DMS 273 treated with DMSO at 0.1 percent for 48 hours (cell line): Measurements from ENCODE around the gene GALNT9.

Experiments used
- DNase-seq: peaks from one replicate; lab custom pipeline; 2025; lab: John Stamatoyannopoulos, UW

Gene GALNT9

DNA sequence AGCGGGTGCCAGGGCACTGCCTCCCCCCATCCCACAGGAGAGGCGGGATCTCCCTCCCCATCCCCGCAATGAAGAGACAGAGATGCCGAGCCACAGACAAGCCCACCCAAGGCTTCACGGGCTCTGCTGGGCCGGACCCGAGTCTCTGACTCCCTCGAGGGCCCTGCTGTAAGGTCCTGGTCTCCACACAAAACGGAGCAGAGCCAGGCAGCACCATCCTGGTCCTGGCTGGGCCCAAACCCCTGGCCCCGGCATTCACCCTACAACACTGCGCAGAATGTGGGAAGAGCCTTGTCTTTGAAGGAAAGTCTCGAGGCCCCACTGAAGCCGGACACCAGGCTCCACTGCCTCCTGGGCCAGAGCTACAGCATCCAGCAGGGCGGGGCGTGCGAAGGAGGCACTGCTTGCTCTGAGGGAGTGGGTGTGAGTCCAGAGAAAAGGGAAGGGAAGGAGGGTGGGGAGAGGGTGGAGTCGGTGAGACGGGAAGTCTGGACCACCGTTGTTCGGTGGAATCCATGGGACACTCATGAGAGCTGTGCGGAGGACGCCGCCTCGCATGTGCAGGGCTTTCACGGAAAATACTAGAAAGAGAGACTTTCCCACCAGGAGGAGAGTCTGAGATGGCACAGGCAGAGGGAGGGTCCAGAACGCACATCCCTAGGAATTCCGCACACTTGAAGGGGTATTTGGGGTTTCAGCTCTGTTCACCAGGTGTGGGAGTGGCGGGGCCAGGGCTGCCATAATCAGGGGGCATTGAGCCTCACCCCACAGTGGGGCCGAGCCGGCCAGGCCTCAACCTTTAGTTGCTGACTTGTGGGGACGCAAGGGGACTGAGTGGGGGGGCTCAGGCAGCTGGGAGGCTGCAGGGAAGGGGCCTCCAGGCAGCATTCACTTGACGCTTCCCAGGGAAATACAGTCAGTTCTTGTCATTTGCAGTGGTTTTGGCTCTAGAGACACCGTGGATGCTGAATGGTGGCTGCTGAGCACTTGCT, 36.8 kb downstream of the GALNT9 start:
- DNase-seq: no peak

DNA sequence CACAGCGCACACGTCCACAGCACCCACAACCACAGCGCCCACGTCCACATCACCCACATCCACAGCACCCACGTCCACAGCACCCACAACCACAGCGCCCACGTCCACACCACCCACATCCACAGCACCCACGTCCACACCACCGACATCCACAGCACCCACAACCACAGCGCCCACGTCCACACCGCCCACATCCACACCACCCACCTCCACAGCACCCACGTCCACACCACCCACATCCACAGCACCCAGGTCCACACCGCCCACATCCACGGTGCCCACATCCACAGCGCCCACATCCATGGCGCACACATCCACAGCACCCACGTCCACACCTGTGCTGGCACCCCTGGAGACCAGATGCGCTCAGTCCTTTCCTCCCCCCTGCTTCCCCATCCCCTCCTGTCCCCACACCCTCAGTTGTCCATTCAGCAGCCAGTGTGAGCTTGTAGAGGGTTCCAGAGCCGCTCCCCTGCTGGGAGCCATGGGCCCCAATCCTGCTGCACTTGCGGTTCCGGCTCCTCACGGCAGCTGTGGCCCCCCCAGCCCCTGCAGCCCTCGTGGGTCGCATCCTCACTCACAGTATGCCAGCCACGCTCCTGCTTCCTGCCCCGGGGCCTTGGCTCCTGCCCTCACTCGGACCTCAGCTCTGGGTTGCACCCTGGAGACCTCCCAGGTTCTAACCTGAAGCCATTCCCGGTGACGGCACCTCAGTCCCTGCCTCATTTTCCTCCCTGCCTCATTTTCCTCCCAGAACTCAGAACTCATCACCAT, 37.8 kb downstream of the GALNT9 start:
- no peak for DNase-seq

DNA sequence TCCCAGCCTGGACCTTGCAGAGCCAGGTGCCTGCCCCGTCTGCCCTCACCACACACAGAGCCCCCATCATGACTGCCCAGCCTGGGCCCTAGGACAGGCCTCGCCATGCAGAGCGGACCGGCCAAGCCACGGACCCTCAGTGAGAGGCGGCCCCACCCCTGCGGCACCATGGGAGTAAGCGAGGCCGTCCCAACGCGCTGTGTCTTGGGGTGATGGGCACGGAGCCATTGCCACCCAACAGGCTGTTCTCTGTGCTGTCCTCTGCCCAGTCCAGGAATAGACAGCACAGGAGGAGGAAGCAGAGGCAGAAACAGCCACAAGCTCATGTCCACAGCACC, 39.2 kb downstream of the GALNT9 start:
- DNase-seq: no peak

- DNase-seq: no peak
Observed at GRCh38 chr12:132289356-132290202, 39.8 kb downstream of the GALNT9 start.

GRCh38 chr12:132288516-132289215, 40.7 kb downstream of the GALNT9 start:
- DNase-seq: no peak

DNA sequence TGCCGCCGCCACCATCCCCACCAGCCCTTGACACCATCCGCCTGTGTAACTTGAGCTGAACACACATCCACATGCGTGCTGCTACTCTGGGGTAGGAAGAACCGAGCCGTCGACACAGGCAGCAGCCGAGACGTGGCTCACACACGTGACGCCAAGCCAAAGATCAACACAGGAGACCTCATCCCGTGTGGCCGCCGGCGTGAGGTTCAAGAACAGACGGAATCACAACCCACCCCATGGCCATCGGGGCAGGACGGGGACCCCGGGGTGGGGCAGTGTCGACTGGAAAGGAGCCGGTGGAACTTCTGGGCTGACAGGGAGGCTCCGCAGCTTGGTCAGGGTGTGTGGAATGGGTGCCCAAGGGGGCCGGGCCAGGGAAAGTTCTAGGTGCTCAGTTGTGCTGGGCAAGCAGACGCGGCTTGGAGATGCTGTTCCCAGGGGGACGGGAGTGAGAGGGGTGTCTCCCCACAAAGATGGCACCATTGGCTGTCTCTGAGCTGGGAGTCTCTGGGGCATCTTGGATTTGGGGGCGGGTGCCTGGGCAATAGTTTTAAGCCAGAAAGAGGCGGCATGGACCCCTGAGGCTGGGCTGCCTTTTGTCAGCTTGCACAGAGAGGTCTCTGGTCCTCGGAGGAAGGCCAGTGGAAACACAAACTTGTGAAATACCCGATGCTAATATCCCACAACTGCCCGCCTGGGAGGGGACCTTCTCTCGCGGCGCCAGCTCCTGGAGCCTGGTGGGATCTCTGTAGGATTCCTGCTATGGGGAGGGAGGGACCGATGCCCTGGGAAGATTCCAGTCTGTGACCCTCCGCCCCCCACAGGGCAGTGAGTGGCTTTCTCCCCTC, 41.8 kb downstream of the GALNT9 start:
- DNase-seq: no peak

DNA sequence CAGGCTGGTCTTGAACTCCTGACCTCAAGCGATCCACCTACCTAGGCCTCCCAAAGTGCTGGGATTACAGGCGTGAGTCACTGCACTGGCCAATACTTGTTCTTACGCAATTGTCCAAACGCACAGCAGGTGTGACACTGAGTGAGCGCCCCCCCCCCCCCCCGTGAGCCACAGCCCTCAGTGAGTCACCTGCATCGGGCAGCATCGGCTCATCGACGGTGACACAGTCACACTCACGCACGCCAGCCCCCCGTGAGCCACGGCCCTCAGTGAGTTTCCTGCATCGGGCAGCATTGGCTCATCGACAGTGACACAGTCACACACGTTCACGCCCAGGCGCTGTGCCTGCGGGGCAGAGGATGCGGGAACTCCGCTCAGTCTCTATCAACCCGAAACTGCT, 42.5 kb downstream of the GALNT9 start:
- no peak for DNase-seq

- no peak for DNase-seq
Observed at GRCh38 chr12:132285991-132286681, 43.3 kb downstream of the GALNT9 start.

DNA sequence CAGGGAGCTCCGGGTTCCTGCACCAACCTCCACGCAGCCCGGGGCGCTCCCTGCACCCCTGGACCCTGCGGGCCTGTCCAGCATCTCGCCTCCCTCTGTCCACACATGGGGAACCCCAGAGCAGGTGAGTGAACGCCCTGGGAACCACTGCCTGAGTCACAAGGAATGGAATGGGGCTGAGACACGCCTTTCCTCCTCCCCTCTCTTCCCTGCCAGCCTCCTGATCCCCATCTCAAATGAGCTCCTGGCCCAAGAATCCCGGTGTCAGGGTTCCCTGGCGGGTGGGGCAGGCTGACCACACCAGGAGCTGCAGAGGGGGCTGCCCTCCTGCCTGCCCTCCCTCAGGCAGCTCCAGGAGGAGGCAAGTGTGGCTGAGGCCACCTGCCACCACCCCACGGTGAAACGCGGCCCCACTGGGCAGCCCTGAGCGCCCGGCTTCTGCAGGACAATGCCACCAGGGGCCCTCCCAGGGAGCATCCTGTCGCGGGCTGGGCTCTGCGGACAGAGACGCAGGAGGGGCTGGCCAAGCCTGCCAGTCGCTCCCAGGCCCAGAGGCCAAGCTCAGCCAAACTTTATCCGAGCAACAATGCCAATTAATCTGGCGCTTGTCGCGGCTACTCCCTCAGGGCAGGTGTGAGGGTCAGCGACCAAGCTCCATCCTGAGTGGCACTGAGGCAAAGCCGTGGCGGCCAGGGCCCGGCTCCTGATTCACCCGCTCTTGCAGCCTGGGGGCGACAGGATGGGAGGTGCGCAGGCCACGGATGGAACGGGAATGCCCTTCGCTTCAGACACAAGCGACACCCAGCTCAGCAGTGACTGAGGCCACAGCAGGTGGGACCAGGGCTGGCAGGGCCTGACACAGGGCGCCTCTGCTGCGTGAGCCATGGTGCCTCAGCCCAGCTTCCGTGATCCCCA, 44.3 kb downstream of the GALNT9 start:
- no peak for DNase-seq

DNA sequence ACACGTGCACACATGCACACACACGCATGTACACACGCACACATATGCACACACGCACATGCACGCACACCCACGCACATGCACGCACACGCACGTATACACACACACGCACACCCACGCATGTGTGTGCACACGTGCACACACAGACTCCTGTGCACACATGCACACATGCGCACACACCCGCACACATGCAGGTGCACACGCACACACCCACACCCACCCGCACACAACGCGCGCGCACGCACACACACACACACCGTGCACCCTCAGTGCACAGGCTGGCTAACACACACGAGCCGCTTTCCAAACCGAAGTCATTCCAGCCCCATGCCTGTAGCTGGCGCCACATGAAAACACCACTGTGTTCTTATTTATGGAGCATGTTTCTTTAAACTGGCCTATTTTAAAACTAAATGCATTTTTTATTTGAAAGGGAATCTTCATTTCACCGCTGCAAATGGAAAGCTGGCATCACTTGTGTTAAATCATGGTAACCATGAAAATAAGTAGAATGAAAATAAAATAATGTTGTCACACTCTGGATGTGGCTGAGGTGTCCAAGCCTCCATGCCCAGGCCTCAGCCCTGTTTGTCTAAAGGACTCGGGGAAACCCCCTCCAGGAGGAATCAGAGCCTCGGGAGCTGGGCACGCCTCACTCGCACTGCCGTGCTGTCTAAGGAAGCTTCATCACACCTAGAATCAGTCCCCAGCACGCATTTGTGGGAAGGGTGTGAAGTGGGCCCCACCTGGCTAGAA, 45.1 kb downstream of the GALNT9 start:
- no peak for DNase-seq

DNA sequence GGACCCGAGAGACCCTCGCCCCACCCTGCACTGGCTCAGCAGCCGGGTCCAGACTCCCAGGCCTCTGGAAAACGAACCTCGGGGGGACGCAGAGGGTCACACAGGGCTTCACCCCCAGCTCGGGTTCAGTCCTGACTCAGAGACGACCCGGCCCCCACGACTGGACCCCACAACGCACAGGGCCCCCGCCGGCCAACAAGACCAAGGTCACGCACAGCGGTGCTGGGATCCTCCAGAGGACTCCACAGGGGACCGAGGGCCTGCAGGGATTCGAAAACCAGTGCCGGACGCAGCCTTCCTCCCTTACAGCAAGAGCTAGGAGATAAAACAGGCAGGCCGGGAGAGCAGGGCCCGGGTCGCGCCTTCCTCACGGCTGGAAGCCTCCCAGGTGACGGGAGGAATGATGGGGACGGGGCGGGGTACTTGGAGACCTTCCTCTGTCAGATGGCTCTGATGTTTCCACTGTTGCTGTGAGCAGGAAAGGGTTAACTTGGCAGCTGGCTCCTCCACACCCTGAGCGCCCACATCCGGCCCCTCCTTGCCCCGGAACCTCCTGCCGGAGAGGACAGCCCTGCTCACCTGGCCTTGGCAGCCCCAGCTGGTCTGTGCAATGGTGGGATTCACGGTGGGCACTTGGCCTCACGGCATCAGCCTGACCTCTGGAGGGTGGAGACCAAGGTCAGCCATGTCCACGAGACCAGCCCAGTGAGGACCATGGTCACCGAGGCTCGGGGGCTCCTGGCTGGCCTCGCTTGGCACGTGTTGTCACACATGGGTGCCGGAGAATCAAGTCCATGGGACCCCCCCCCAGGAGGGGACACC, 46.2 kb downstream of the GALNT9 start:
- DNase-seq: no peak

DNA sequence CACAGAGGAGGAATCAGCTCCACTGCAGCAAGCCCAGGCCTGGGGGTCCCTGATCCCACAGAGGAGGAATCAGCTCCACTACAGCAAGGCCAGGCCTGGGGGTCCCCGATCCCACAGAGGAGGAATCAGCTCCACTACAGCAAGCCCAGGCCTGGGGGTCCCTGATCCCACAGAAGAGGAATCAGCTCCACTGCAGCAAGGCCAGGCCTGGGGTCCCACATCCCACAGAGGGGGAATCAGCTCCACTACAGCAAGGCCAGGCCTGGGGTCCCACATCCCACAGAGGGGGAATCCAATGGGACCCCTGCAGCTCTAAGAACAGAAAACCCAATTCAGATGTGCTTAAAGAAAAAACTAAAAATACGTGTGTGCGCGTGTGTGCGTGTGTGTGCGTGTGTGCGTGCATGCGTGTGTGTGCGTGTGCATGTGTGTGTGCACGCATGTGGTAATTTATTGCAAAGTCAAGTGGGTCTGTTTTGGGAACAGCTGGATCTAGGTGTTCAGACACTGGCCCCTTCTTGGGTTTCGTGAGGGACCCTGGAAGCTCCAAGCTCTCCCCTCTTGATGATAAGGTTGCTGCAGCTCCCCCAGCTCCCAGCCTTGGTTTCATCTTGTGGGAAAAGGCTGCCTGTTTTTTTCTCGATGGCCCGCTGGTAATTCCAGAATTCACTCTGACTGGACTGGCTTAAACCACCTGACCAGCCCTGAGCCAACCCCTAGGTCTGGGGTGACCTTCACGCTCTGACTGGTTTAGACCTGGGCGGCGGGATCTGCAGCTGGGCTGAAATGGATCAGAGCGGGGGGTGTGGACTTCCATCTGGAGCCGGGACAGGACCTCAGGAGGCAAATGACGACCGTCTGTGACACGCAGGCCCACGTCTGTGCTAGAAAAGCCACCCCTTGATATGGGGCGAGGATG, 47.1 kb downstream of the GALNT9 start:
- DNase-seq: no peak

DNA sequence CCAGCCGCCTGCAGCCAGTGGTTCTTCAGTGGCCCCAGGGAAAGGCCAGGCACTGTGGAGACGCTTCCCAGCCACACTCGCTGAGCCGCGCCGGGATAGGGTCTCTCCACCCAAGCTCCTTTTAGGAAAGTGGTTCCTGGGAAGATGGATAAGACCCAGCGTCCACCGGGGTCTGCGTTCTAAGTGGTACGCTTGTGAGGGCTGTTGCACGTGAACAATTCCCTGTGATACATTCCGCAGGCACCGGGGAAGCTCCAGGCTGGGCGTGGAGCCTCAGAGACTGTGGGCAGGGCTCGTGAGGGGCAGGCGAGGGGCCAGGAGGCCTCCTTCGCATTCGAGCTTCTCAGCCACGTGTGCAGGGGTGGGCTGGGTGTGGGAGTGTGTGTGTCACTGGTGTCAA, 48.4 kb downstream of the GALNT9 start:
- no peak for DNase-seq

DNA sequence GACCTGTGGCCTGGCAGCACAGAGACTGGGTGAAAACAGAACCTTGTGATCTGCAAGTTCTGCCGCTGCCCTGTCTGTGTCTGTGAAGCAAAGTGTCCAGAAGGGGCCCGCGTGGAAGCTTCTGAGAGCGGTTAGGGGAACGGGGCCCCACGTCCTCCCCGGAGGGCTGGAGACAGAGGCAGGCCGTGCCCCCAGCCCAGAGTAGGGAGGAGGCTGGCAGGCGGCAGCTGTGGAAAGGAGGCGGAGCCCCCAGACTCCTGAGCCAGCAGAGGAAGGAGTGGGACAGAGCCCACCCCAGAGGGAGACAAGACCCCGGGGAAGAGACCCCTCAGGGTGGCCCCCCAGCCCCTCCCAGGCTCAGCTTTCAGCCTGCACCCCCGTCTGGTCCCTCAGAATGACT, 49.0 kb downstream of the GALNT9 start:
- no peak for DNase-seq

DNA sequence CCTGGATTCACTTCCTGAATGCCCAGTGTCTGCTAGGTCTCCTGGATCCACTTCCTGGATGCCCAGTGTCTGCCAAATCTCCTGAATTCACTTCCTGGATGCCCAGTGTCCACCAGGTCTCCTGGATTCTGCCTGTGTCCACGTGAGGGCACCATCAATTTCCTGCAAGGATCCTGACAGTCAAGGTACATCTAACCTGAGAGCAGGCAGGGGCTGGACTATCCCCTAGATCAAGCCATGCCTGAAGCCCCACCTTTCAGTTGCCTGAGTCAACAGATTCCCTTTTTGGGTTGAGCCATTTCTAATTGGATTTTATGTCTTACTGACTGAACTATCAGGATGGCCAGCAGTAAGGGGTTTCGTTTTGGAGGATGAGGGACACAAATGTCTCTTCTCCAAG, 49.5 kb downstream of the GALNT9 start:
- no peak for DNase-seq

DNA sequence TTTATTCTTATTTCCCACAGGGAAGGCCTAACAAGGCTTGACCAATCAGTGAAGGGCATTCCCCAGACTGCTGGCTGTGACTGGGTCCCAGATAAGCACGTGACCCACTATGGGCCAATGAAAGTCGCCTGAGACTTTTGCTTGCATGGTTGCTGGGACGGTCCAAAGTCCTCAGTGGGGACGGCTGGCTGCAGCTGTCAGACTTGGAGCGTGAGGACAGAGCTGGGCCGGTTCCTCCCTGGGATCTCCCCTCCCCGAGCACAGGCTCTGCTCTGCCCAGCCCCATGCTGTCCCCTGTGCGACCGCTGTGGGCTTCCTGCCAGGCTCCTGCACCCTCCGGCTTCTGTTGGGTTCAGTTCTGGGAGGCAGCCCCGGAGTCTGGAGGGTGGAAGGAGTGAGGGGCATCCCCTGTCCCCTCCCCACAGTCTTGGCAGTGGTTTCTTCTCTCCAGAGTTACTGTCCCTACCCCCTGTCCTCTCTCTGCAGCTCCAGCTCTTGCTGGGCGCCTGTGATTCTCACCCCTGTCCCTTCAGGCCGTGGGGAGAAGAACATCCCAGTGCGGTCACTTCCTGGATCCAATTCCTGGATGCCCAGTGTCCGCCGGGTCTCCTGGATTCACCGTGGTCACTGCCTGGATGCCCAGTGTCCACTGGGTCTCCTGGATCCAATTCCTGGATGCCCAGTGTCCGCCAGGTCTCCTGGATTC, 50.1 kb downstream of the GALNT9 start:
- no peak for DNase-seq
